ENCODE data around the gene CHST3.

GRCh38 chr10:72048450-72049124, 84.4 kb downstream of the CHST3 start:
- TF ChIP-seq EP300 (IDR thresholded peaks at IDR 0.05) (no peak), CTCF (IDR thresholded peaks at IDR 0.05) (peak in 6 of 7 experiments; percentile 98 to 100 (median 100))
